Stomach (tissue), 4 donors: ENCODE data around the gene POLD4.

Source experiments
- EP300 ChIP-seq: sonication (generic); formaldehyde crosslinking; IDR thresholded peaks from one replicate; pipeline ENCODE4 v1.6.1; 2017; ENCODE audit warnings: antibody characterized with exemption
- POLR2A ChIP-seq, 4 donors: fragments of 450-650 bp; IDR thresholded peaks; one replicate each; pipeline ENCODE4 v1.6.1; 2016; ENCODE audit warnings: antibody characterized with exemption in 4 of 4, control low read depth in 2 of 4, mild to moderate bottlenecking in 1 of 4, moderate library complexity in 1 of 4
- POLR2AphosphoS5 ChIP-seq, 3 donors: sonication (generic); formaldehyde crosslinking; IDR thresholded peaks; one replicate each; pipeline ENCODE4 v1.6.1; 2016; ENCODE audit warnings: antibody characterized with exemption in 3 of 3
- TF ChIP-seq, protein P1 (sequence below), 7 experiments: fragments of 450-650 bp in 4 of 7; fragments of 200-600 bp in 3 of 7; sonication (generic) in 3 of 7; IDR thresholded peaks; one replicate each; pipeline ENCODE4 v1.5.1; 2016 to 2019; ENCODE audit warnings: antibody characterized with exemption in 7 of 7, control low read depth in 2 of 7, mild to moderate bottlenecking in 1 of 7

DNA sequence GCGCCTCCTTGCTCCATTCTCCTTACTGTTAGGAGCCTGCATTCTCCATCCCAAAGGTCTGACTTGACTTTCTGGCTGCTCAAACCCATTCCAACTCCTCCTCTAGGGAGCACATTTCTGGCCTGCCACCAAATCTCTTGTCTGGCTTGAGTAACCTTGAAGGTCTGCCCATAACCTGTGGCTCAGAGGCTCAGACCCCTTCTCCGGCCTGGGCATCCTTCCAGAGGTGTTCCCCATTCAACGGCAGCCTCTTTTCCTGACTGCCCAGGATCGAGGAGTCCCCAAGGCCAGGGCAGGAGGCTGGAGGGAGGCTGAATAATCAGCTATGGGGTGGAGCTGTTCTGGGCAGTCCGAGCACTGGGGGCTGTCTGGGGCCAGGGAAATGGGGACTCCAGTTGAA, 40.6 kb upstream of the POLD4 start:
- TF ChIP-seq POLR2A (IDR thresholded peaks at IDR 0.05) (no peak), EP300 (no peak), POLR2AphosphoS5 (IDR thresholded peaks at IDR 0.05) (no peak)
- TF ChIP-seq, protein P1, sequence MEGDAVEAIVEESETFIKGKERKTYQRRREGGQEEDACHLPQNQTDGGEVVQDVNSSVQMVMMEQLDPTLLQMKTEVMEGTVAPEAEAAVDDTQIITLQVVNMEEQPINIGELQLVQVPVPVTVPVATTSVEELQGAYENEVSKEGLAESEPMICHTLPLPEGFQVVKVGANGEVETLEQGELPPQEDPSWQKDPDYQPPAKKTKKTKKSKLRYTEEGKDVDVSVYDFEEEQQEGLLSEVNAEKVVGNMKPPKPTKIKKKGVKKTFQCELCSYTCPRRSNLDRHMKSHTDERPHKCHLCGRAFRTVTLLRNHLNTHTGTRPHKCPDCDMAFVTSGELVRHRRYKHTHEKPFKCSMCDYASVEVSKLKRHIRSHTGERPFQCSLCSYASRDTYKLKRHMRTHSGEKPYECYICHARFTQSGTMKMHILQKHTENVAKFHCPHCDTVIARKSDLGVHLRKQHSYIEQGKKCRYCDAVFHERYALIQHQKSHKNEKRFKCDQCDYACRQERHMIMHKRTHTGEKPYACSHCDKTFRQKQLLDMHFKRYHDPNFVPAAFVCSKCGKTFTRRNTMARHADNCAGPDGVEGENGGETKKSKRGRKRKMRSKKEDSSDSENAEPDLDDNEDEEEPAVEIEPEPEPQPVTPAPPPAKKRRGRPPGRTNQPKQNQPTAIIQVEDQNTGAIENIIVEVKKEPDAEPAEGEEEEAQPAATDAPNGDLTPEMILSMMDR (IDR thresholded peaks at IDR 0.05), result no peak
